ENCODE measurements around the gene ADGRB3.

Gene ADGRB3
- 0 reads per million in 4 donors for total RNA-seq

- peak in 3 of 5 donors; percentile 2 to 12 (median 12) for DNase-seq
Measured at GRCh38 chr6:68634726-68635411, at the start of gene ADGRB3. Gene ADGRB3 (plus strand): TSS chr6:68635282. CDS start chr6:68638676, 3,394 bp downstream.

GRCh38 chr6:68593558-68593957 is 41.5 kb upstream of the ADGRB3 start:
- DNase-seq, result no peak

GRCh38 chr6:68597642-68598041 is 37.4 kb upstream of the ADGRB3 start:
- DNase-seq, result no peak

- DNase-seq, result no peak
Measured at GRCh38 chr6:68615938-68616337, 19.1 kb upstream of the ADGRB3 start.

GRCh38 chr6:68625998-68626397 is 9.1 kb upstream of the ADGRB3 start:
- DNase-seq, result no peak

GRCh38 chr6:68628161-68628560 is 6.9 kb upstream of the ADGRB3 start:
- no peak for DNase-seq

GRCh38 chr6:68632734-68633133 is 2.3 kb upstream of the ADGRB3 start:
- no peak for DNase-seq

GRCh38 chr6:68633281-68633971 is 1.7 kb upstream of the ADGRB3 start:
- no peak for DNase-seq

GRCh38 chr6:68633972-68634725 is 933 bp upstream of the ADGRB3 start:
- no peak for DNase-seq

- DNase-seq, result no peak
Measured at GRCh38 chr6:68635412-68635705, 277 bp downstream of the ADGRB3 start.

GRCh38 chr6:68635706-68636513 is 828 bp downstream of the ADGRB3 start:
- DNase-seq, result no peak

GRCh38 chr6:68636666-68637065 is 1.6 kb downstream of the ADGRB3 start:
- no peak for DNase-seq

GRCh38 chr6:68637071-68637470 is 2.0 kb downstream of the ADGRB3 start:
- DNase-seq, result no peak

- DNase-seq, result no peak
Measured at GRCh38 chr6:68637782-68638181, 2.7 kb downstream of the ADGRB3 start.

GRCh38 chr6:68638230-68638900 is 3.3 kb downstream of the ADGRB3 start:
- peak in 2 of 5 donors; percentile 1 to 5 for DNase-seq

GRCh38 chr6:68639211-68639610 is 4.1 kb downstream of the ADGRB3 start:
- DNase-seq, result no peak

- DNase-seq, result no peak
Measured at GRCh38 chr6:68639826-68640490, 4.9 kb downstream of the ADGRB3 start.

- no peak for DNase-seq
Measured at GRCh38 chr6:68640491-68640835, 5.4 kb downstream of the ADGRB3 start.

GRCh38 chr6:68641172-68641571 is 6.1 kb downstream of the ADGRB3 start:
- no peak for DNase-seq

GRCh38 chr6:68642081-68642480 is 7.0 kb downstream of the ADGRB3 start:
- no peak for DNase-seq

GRCh38 chr6:68642977-68643376 is 7.9 kb downstream of the ADGRB3 start:
- no peak for DNase-seq

GRCh38 chr6:68649669-68650068 is 14.6 kb downstream of the ADGRB3 start:
- no peak for DNase-seq

Measured in T-helper 1 cell (primary cell).